HEK293 (cell line): Measurements from ENCODE around the gene ERMP1.

Source experiments
- CTCF ChIA-PET: fragments of 350-600 bp; formaldehyde crosslinking; extraction: SDS; loops from one replicate; lab custom pipeline; 2021; ENCODE audit warnings: antibody characterized with exemption; lab: Yijun Ruan, JAX
- POLR2A ChIA-PET: fragments of 300-600 bp; formaldehyde crosslinking; extraction: SDS; loops from one replicate; lab custom pipeline; 2020; ENCODE audit warnings: antibody characterized with exemption, inconsistent platforms; lab: Yijun Ruan, JAX
- H3K27ac ChIP-seq: fragments of 200-500 bp; sonication (Bioruptor generic); 2 replicates; pipeline ENCODE4 v1.5.1; 2014; ENCODE audit warnings: low read depth, low read length, control low read depth, inconsistent platforms; ENCODE audit errors: extremely low read depth
- H3K36me3 ChIP-seq, 2 experiments: fragments of 200-500 bp in 1 of 2; sonication (Bioruptor generic) in 1 of 2; 1 replicate in 1 of 2; 2 replicates in 1 of 2; pipeline ENCODE4 v1.5.1; 2014 to 2017; ENCODE audit warnings: inconsistent platforms in 2 of 2, low read length in 2 of 2; ENCODE audit not compliant: control insufficient read depth in 2 of 2, insufficient read depth in 1 of 2
- H3K4me1 ChIP-seq: fragments of 200-500 bp; sonication (Bioruptor generic); 2 replicates; pipeline ENCODE4 v1.5.1; 2014; ENCODE audit warnings: mild to moderate bottlenecking, low read length, inconsistent platforms; ENCODE audit not compliant: control insufficient read depth, insufficient read depth
- H3K4me3 ChIP-seq: 2 replicates; pipeline ENCODE4 v1.5.1; 2011; ENCODE audit warnings: low read depth, mild to moderate bottlenecking, control low read depth, low read length, moderate library complexity
- H3K9me3 ChIP-seq: fragments of 200-500 bp; sonication (Bioruptor generic); 2 replicates; pipeline ENCODE4 v1.5.1; 2014; ENCODE audit warnings: low read depth, low read length, inconsistent platforms; ENCODE audit not compliant: control insufficient read depth, insufficient read depth
- ELK4 ChIP-seq: IDR thresholded peaks from 2 replicates; pipeline ENCODE4 v1.6.1; 2011; ENCODE audit warnings: mild to moderate bottlenecking, low read depth, low read length, borderline replicate concordance
- HOXC10 ChIP-seq: sonication (generic); formaldehyde crosslinking; IDR thresholded peaks from 2 replicates; pipeline ENCODE4 v1.8.1; 2023; ENCODE audit warnings: mild to moderate bottlenecking, missing genetic modification reagents
- PRDM1 ChIP-seq: fragments of 450-650 bp; formaldehyde crosslinking; IDR thresholded peaks from 2 replicates; pipeline ENCODE4; 2016; ENCODE audit warnings: missing biosample characterization, missing genetic modification characterization
- SCRT2 ChIP-seq: fragments of 450-650 bp; formaldehyde crosslinking; IDR thresholded peaks from 2 replicates; pipeline ENCODE4 v1.5.1; 2016; ENCODE audit warnings: missing biosample characterization, missing genetic modification characterization
- SP3 ChIP-seq: fragments of 450-650 bp; formaldehyde crosslinking; IDR thresholded peaks from 2 replicates; pipeline ENCODE4 v1.5.1; 2016; ENCODE audit warnings: missing biosample characterization, missing genetic modification characterization
- TRIM28 ChIP-seq: IDR thresholded peaks from 2 replicates; pipeline ENCODE4 v1.6.1; 2011; ENCODE audit warnings: low read length, control low read depth, borderline replicate concordance
- ZBTB11 ChIP-seq: fragments of 450-650 bp; formaldehyde crosslinking; conservative IDR thresholded peaks from 2 replicates; pipeline ENCODE4 v1.5.1; 2016; ENCODE audit warnings: low read depth, missing biosample characterization, missing genetic modification characterization
- ZFP37 ChIP-seq: fragments of 450-650 bp; formaldehyde crosslinking; IDR thresholded peaks from 2 replicates; pipeline ENCODE4 v1.5.1; 2016; ENCODE audit warnings: missing biosample characterization, missing genetic modification characterization
- ZNF19 ChIP-seq: fragments of 450-650 bp; formaldehyde crosslinking; IDR thresholded peaks from 2 replicates; pipeline ENCODE4; 2016; ENCODE audit warnings: missing biosample characterization, missing genetic modification characterization, low read depth
- ZNF239 ChIP-seq: fragments of 450-650 bp; formaldehyde crosslinking; IDR thresholded peaks from 2 replicates; pipeline ENCODE4 v1.5.1; 2016; ENCODE audit warnings: missing biosample characterization, missing genetic modification characterization
- ZNF248 ChIP-seq: fragments of 450-650 bp; formaldehyde crosslinking; IDR thresholded peaks from 2 replicates; pipeline ENCODE4 v1.5.1; 2017; ENCODE audit warnings: missing biosample characterization, missing genetic modification characterization
- ZNF324 ChIP-seq: fragments of 450-650 bp; formaldehyde crosslinking; IDR thresholded peaks from 2 replicates; pipeline ENCODE4 v1.5.1; 2016; ENCODE audit warnings: missing biosample characterization, missing genetic modification characterization
- ZNF354C ChIP-seq: fragments of 450-650 bp; formaldehyde crosslinking; IDR thresholded peaks from 2 replicates; pipeline ENCODE4 v1.5.1; 2016; ENCODE audit warnings: missing biosample characterization, missing genetic modification characterization, low read depth, borderline replicate concordance
- ZNF416 ChIP-seq: fragments of 450-650 bp; formaldehyde crosslinking; IDR thresholded peaks from 2 replicates; pipeline ENCODE4 v1.5.1; 2016; ENCODE audit warnings: missing biosample characterization, missing genetic modification characterization
- ZNF510 ChIP-seq: fragments of 450-650 bp; formaldehyde crosslinking; IDR thresholded peaks from 2 replicates; pipeline ENCODE4 v1.5.1; 2018; ENCODE audit warnings: mild to moderate bottlenecking, missing genetic modification characterization, missing biosample characterization; ENCODE audit not compliant: insufficient replicate concordance
- ZNF548 ChIP-seq: fragments of 450-650 bp; formaldehyde crosslinking; IDR thresholded peaks from 2 replicates; pipeline ENCODE4 v1.5.1; 2016; ENCODE audit warnings: missing biosample characterization, missing genetic modification characterization
- ZNF596 ChIP-seq: fragments of 450-650 bp; IDR thresholded peaks from 2 replicates; pipeline ENCODE4 v1.5.0; 2018; ENCODE audit warnings: missing biosample characterization, mild to moderate bottlenecking, missing genetic modification characterization, moderate library complexity
- ZNF629 ChIP-seq: fragments of 450-650 bp; formaldehyde crosslinking; IDR thresholded peaks from 2 replicates; pipeline ENCODE4 v1.5.1; 2017; ENCODE audit warnings: missing biosample characterization, missing genetic modification characterization
- ZNF654 ChIP-seq: fragments of 450-650 bp; formaldehyde crosslinking; IDR thresholded peaks from 2 replicates; pipeline ENCODE4 v1.5.1; 2016; ENCODE audit warnings: low read depth, missing biosample characterization, missing genetic modification characterization
- ZNF830 ChIP-seq: fragments of 450-650 bp; IDR thresholded peaks from 2 replicates; pipeline ENCODE4 v1.5.0; 2018; ENCODE audit warnings: missing biosample characterization, missing genetic modification characterization, low read depth, mild to moderate bottlenecking, moderate library complexity
- ZSCAN16 ChIP-seq: fragments of 450-650 bp; formaldehyde crosslinking; IDR thresholded peaks from 2 replicates; pipeline ENCODE4 v1.5.1; 2016; ENCODE audit warnings: missing biosample characterization, missing genetic modification characterization
- ZSCAN23 ChIP-seq: fragments of 450-650 bp; formaldehyde crosslinking; IDR thresholded peaks from 2 replicates; pipeline ENCODE4 v1.5.1; 2016; ENCODE audit warnings: missing biosample characterization, missing genetic modification characterization
- TF ChIP-seq, protein P1 (sequence below): fragments of 450-650 bp; IDR thresholded peaks from 2 replicates; pipeline ENCODE4 v1.5.1; 2018; ENCODE audit warnings: missing biosample characterization, missing genetic modification characterization
- TF ChIP-seq, protein P2 (sequence below): fragments of 450-650 bp; formaldehyde crosslinking; IDR thresholded peaks from 2 replicates; pipeline ENCODE4 v1.5.1; 2017; ENCODE audit warnings: missing biosample characterization, missing genetic modification characterization

Gene ERMP1

DNA sequence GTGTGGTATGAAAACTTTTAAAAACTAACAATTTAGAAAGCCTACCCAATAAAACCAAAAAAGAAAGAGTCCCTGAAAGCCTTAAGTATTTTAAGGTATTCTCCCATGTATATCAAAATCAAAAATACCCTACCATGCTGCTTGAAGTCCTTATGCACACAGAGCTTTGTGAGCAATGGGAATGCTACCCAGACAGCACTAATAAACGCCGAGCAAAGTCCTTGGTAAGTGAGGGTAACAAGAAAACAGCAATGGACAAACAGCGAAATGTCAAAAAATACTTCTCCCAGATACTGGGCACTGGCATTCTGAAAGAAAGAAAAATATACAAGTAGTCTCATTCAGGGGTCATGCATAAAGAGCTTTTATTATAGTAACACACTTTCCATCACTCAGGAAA is 27.4 kb downstream of the ERMP1 start:
- H3K9me3 ChIP-seq, result no peaks in the 10 kb centered on the region
- TF ChIP-seq ELK4 (no peak), ZNF830 (tag by site-specific recombination) (no peak), ZSCAN23 (no peak), HOXC10 (no peak), ZNF629 (no peak), ZNF416 (tag by site-specific recombination) (no peak), ZNF654 (no peak), ZNF248 (no peak), ZFP37 (tag by site-specific recombination) (no peak), PRDM1 (no peak), ZNF354C (tag by site-specific recombination) (no peak), ZBTB11 (tag by site-specific recombination) (no peak), ZNF239 (tag by site-specific recombination) (no peak), ZNF19 (tag by site-specific recombination) (no peak), SP3 (tag by site-specific recombination) (no peak)
- TF ChIP-seq, protein P1, sequence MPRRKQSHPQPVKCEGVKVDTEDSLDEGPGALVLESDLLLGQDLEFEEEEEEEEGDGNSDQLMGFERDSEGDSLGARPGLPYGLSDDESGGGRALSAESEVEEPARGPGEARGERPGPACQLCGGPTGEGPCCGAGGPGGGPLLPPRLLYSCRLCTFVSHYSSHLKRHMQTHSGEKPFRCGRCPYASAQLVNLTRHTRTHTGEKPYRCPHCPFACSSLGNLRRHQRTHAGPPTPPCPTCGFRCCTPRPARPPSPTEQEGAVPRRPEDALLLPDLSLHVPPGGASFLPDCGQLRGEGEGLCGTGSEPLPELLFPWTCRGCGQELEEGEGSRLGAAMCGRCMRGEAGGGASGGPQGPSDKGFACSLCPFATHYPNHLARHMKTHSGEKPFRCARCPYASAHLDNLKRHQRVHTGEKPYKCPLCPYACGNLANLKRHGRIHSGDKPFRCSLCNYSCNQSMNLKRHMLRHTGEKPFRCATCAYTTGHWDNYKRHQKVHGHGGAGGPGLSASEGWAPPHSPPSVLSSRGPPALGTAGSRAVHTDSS (tag by site-specific recombination), result no peak
- H3K4me1 ChIP-seq, result peaks cover 4% of the 10 kb centered on the region; the same call in 1 of the 2 replicates
- peaks cover 3 to 19% of the 10 kb centered on the region in 2 experiments; a peak in 2 of 3 replicates for H3K36me3 ChIP-seq
- H3K4me3 ChIP-seq, result no peak overlapping the region
- CTCF ChIA-PET, result no interaction called here
- no peak overlapping the region for H3K27ac ChIP-seq
- POLR2A ChIA-PET, result interaction anchor here (0.6 kb wide), 1 partner anchor 413 kb away, joined by 3 read pairs; no protein-coding TSS in a partner anchor

DNA sequence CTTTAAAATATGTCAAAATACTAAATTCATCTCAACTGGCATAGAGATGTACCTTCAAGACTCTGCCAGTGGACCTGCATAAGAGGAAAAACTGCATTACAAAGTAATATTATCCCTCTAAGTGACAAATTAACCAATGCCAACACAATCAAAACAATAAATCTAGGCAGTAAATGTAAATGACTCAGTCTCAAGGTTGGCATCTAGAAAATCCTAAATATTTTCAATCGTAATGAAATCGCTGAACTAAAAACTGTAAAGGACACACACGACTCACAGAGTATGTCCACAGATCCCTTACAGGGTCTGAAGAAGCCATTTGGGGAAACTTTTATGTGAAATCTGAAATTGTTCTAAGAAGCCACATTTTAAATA is 31.2 kb downstream of the ERMP1 start:
- POLR2A ChIA-PET, result no interaction called here
- Histone ChIP-seq H3K9me3 (no peaks in the 10 kb centered on the region), H3K36me3 (peaks cover 3 to 11% of the 10 kb centered on the region in 2 experiments; a peak in 2 of 3 replicates), H3K4me3 (no peak overlapping the region), H3K4me1 (peaks cover 4% of the 10 kb centered on the region; the same call in 1 of the 2 replicates), H3K27ac (no peak overlapping the region)
- TF ChIP-seq, protein P2, sequence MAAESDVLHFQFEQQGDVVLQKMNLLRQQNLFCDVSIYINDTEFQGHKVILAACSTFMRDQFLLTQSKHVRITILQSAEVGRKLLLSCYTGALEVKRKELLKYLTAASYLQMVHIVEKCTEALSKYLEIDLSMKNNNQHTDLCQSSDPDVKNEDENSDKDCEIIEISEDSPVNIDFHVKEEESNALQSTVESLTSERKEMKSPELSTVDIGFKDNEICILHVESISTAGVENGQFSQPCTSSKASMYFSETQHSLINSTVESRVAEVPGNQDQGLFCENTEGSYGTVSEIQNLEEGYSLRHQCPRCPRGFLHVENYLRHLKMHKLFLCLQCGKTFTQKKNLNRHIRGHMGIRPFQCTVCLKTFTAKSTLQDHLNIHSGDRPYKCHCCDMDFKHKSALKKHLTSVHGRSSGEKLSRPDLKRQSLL, result no peak
- TF ChIP-seq ZSCAN16, result no peak
- TF ChIP-seq TRIM28, result no peak
- TF ChIP-seq ZNF596 (tag by site-specific recombination), result no peak
- no peak for TF ChIP-seq ZNF324 (tag by site-specific recombination)
- TF ChIP-seq ZNF510, result no peak
- TF ChIP-seq ZNF548 (tag by site-specific recombination), result no peak
- TF ChIP-seq, protein P1 (tag by site-specific recombination), result no peak
- TF ChIP-seq SCRT2 (tag by site-specific recombination), result no peak
- CTCF ChIA-PET, result no interaction called here
